ENCODE results near the gene ST7L.

- TF ChIP-seq CTCF (IDR thresholded peaks at IDR 0.05) = no peak
- no peak for TF ChIP-seq POLR2A (IDR thresholded peaks at IDR 0.05)
Measured at GRCh38 chr1:112505400-112505785, 113.5 kb downstream of the ST7L start.
